NCI-H2196 treated with DMSO at 0.1 percent for 48 hours (cell line): ENCODE results near the gene SRRM4.

ENCODE experiments used
- DNase-seq: peaks from one replicate; lab custom pipeline; 2025; ENCODE audit not compliant: unreplicated experiment; lab: John Stamatoyannopoulos, UW

Gene SRRM4

GRCh38 chr12:119117936-119118335 is 136.6 kb downstream of the SRRM4 start:
- no peak for DNase-seq

- DNase-seq, result no peak
These were observed 137.3 kb downstream of the SRRM4 start for GRCh38 chr12:119118625-119119024.

- no peak for DNase-seq
These were observed 140.7 kb downstream of the SRRM4 start for GRCh38 chr12:119122047-119122446.

- DNase-seq, result no peak
These were observed 141.4 kb downstream of the SRRM4 start for GRCh38 chr12:119122751-119123150.

GRCh38 chr12:119128527-119128926 is 147.2 kb downstream of the SRRM4 start:
- DNase-seq, result no peak

- no peak for DNase-seq
These were observed 148.6 kb downstream of the SRRM4 start for GRCh38 chr12:119129827-119130434.

GRCh38 chr12:119130523-119130922 is 149.2 kb downstream of the SRRM4 start:
- DNase-seq, result no peak

GRCh38 chr12:119134284-119135072 is 153.1 kb downstream of the SRRM4 start:
- DNase-seq, result no peak

- no peak for DNase-seq
These were observed 155.6 kb downstream of the SRRM4 start for GRCh38 chr12:119136811-119137410.

GRCh38 chr12:119139448-119139847 is 158.1 kb downstream of the SRRM4 start:
- DNase-seq, result no peak

- no peak for DNase-seq
These were observed 164.0 kb downstream of the SRRM4 start for GRCh38 chr12:119145367-119145766.

- no peak for DNase-seq
These were observed 166.6 kb downstream of the SRRM4 start for GRCh38 chr12:119147847-119148448.

- DNase-seq, result no peak
These were observed 167.9 kb downstream of the SRRM4 start for GRCh38 chr12:119149270-119149669.

GRCh38 chr12:119151445-119152026 is 170.2 kb downstream of the SRRM4 start:
- DNase-seq, result no peak

GRCh38 chr12:119153477-119154434 is 172.4 kb downstream of the SRRM4 start:
- no peak for DNase-seq

GRCh38 chr12:119154435-119154818 is 173.1 kb downstream of the SRRM4 start:
- no peak for DNase-seq

GRCh38 chr12:119156401-119157044 is 175.2 kb downstream of the SRRM4 start:
- no peak for DNase-seq

GRCh38 chr12:119157528-119157927 is 176.2 kb downstream of the SRRM4 start:
- DNase-seq, result no peak

- no peak for DNase-seq
These were observed 176.6 kb downstream of the SRRM4 start for GRCh38 chr12:119157978-119158377.

- no peak for DNase-seq
These were observed 177.1 kb downstream of the SRRM4 start for GRCh38 chr12:119158402-119158801.
